Stimulated activated CD4-positive, alpha-beta T cell treated with anti-CD3 and anti-CD28 coated beads, TNF-alpha, amount 100 ng/mL, for 4 hours (primary cell): Measurements from ENCODE around the gene RINL.

Experiments
- DNase-seq, 3 experiments: peaks; one replicate each; pipeline ENCODE4 v3.0.0-alpha.2; 2020; ENCODE audit warnings: low read depth in 3 of 3

The RINL gene

DNA sequence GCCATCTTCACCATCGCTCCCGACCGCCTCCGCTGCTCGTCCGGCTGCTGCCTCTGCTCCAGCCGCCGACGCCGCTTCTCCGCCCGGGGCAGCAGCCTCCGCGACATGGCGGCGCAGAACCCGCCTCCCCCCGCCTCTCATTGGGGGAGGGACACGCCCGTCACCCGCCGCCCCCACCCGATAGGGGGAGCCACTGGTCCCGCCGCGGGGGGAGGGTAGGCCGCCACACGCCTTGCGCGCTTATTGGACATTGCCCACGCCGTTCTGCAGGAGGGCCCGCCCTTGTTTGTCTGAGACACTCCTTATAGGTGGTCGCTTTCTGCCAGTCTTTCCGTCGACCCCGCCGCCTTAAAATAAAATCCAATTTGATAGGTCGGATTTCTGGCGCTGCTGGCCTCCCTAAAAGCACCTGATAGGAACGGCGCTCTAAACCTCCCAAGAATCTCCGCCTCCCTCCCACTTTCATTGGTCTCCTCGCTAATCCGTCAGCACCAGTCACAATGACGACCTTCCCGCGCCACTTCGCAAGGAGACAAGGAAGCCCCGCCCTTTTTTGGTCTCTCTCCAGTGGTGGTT, 28.1 kb downstream of the RINL start, which contains the start of gene HNRNPL:
TSS of gene HNRNPL (minus strand) at position 127 of the 576 bp plus-strand sequence. CDS start at position 107, 20 bp downstream.
- peak; percentile 98 to 99 (median 99) for DNase-seq

DNA sequence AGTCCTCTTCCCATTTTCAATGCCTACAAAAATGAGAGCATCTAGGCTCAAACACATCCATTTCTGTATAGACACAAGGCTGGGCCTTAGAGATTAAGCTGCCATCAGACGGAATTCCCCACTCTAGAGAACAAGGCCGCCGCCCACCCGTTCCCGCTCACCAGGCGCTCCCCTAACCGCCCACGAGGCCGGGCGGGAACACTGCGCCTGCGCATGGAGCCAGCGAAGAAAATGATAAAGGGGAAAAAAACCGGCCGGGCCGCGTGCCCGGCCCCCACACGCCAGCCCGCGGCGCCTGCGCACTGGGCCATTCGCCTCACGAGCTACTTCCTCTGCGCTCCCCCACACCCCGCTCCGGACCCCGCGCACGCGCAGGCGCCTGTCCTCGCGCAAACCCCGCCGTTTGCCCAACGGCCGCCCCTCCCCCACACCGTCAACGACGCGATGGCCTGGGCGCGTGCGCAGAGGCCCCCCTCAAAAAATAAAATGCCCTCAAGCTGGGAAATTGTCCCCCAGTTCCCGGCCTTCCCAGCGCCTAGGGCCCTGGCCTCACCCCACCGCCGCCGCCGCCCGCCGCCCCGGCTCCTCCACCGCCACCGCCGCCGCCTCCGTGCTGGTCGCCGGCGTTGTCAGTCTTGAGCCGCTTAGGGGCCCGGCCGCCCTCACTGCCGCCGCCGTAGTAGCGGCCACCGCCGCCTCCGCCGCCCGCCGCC, 28.8 kb downstream of the RINL start:
- DNase-seq: peak; percentile 98 to 99 (median 98)

DNA sequence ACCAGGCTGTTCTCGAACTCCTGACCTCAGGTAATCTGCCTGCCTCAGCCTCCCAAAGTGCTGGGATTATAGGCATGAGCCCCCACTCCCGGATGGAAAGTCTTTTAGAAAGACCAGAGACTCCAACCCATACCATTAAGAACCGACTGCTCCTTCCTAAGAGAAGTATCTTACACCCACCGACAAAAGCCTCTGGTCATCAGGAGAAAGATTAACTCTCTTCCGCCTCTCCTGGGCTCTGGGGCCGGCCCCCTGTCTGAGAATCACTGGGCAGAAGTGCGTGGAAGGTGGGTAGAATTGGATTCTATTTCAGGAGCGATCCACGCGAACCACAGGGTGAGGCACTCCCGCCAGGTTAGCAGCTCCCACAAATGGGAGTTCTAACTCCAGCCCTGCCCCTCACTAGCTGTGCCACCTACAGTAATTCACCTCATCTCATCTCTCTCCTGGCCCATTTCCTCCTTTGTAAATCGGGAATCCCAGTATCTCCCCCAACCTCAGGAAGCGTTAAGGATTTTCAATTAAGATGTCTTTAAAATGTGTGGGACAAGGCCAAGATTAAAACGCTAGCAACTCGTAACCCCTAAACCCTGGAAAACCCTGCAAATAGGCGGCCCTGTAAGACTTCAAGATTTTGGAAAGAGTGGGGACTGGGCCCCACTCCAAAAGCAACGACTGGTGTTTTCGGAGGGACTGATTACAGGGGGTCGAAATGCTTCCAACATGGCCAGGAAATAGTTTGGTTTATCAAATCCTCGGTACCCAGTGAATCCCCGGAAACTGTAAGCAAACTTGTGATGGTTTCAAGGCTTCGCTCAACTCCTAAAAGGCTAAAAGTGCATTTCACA, 29.6 kb downstream of the RINL start:
- DNase-seq: no peak

DNA sequence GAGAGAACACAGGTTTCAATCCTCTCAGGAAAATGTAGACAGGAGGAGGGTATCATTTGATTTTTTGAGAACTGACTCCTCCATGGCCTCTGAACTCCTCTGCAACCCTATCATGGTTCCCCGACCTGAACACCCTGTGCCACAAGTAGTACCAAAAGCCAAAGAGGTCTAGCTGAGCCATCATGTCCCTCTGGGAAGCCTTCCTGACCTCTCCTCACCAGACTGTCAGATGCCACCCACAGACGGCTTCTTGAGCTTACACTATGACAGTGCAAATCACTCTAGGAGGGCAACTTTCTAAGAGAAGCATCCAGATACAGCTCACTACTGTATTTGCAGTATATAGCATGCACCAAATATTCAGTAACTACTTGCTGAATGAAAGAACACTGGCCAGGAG, 32.0 kb downstream of the RINL start:
- no peak for DNase-seq

DNA sequence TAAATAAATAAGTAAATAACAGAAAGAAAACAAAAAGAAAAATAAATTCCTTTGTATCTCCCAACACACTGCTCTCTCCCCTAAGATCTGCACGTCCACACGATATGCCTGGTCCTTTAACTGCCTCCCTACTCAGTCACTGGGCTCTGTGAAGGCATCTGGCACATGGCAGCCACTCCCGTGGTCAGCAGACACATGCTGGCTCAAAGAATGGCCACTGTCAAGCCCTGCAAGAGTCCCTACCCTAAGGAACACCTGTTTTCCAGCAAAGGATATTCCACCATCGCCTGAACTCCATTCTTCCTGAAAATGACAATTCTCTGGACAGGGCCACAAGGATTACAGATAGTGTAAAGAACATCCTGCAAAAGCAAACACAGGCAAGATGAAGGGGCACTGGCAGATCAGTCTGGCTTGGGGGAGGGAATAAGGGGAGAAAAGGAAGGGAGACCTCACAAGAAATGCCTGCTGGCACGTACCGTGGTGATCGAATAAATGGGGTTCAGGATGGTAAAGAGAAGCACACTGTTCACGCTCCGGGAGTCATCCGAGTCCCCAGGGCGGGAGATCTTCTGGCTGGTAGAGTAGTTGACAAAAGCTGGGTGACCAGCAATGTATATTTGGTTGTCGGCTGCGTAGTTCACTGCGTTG, 32.6 kb downstream of the RINL start:
- no peak for DNase-seq

DNA sequence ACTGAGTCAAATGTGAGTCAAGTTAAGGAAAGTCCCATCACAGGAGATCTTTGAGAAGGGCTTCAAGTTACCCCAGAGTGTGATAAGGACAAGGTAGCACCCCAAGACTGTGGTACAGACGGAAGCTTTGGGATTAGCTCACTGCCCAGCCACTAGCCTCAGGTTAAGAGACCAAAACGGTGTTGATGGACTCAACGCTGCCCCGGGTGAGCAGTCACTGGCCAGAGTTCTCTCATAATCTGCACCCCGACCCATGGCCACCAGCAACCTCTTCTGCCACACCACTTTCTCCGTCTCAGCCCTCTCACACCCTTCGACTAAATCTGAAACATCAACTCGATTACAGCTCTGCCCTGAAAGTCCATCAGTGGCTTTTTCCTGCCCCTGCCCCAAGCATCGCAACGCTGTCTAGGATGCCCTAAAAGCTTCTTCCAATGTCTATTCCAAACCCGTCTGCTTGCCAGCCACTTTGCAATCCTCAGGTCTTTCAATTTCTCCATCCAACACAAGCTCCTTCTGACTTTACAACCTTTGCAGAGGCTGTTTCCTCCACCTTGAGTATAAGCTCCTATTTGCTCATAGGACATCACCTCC, 33.9 kb downstream of the RINL start:
- DNase-seq: no peak

DNA sequence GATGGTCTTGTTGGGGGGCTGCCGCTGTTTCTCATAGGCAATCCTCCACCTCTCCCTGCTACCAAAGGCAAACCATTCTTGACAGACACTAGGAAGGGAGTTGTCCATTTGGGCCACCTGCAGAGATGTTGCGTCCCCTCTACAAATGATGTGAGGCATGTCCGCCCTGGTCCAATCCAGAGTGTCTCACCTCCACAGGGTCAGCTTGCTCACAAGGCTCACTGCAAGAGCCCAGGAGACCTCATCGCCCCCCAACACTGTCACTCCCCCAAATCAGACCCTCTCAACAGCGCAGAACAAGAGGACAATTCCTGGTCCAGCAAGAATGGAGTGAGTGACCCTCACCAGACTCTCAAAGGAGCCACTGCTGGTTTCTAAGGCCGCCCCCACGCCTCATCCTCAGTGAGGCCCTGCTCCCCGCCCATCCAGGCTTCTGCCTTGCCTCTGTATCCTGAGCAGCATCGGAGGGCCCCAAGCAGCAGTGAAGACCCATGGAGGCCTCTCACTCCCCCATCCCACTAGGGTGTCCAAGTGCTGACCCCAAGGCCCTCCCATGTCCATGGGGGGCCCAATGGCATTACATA, 34.8 kb downstream of the RINL start:
- DNase-seq: no peak

DNA sequence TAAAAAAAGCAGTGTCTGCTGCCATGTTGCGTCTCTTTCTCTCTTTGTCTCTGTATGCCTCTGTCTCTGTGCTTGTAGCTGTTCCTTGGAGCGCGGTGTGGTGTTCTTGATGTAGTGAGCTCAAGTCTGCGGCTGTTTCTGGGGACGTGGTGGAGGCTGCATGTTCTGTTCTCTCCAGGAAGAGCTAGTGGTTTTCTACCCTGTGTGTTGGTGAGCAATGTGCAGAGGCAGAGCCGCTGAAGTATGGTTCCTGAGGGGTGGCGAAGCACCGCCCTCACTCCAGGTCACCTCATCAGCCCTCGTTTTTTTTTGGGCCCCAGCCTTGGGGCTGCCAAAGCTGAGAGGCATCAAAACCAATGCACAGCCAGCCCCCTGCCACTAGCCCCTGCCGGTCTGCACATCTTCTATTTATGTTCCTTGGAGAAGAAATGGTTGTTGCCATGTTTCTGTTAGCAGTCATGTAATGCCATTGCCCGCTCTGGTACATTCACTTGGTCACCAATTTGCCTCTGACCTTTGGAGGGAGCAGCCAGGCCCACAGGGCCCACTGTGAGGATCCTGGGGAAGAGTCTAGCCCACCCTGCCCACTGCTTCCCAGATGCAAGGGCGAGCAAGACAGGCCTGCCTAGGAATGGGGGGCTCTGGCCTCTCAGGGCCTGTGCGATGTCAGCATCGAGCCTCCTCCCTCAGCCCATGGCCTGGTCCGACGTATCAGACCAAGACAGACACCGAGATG, 35.5 kb downstream of the RINL start:
- peak in 2 of 3 experiments; percentile 24 to 41 for DNase-seq

DNA sequence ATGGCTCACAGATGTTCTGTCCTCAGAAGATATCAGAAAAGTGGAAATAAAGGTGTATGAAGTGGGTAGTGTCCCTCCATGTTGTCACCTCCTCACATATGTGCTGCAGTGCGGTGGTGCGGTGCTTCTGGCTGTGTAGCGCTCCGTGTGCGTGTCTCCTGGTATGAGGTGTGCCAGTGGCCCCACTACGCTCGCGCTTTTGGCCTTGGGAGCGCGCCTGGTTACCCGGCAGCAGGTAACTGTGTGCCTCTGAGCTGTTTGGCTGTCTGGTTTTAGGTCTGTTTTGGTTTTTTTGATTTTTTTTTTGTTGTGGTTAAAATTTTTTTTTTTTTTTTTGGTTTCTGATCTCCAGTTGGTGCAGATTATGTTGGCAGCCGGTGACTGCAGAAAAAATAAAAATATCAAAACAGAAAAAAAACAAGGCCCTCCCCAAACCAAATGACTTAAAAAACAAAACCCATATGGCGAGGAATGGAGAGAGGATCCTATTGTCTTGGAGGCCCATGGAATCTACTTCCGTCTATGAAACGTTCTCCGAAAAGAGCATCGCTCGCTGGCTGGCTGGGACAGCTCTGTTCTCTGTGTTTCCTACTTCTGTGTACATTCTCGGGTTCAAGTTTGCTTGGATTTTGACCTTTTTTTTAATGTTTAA, 36.2 kb downstream of the RINL start:
- no peak for DNase-seq

DNA sequence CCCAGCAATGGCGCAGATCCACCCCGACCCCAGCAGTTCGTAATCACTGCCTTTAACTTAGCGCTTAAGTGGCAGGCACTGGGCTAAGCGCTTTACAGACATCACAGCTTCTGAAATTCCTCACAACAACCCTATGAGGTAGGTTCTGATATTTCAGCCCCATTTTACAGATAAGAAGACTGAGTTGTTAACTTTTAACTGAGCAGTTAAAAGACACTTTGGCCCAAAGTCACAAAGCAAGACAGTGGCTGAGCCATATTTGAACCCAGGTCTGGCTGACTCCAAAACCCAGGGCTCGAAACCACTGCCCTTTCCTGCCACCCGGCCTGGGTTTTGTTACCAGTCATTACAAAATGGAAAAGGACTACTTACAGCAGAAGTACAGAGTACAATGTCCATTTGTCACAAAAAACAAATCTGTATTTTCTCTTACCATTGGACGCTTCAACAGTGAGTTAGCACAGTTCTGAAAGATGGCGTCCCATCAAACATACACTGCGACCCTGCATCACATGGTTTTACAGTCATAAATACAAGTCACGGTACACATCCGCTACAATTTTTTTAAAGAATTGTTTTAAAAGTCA, 36.8 kb downstream of the RINL start:
- DNase-seq: no peak

DNA sequence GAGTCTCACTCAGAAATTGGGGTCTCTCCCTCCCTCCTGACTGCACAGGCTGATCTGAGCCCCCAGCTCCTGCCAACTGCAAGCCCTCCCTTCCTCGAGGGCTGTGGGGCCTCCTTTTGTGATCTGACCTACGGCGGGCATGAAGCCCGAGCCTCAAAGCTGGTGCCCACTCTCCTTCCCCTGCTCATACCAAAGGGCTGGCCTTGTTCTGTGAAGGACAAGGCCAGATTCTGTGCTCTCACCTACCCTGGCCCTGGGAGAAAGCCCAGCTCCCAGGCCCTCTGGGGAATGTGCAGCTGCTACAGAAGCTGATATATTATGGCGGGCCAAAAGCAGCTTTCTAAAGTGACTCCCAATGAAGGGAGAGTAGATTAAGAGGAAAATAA, 37.5 kb downstream of the RINL start:
- DNase-seq: no peak

DNA sequence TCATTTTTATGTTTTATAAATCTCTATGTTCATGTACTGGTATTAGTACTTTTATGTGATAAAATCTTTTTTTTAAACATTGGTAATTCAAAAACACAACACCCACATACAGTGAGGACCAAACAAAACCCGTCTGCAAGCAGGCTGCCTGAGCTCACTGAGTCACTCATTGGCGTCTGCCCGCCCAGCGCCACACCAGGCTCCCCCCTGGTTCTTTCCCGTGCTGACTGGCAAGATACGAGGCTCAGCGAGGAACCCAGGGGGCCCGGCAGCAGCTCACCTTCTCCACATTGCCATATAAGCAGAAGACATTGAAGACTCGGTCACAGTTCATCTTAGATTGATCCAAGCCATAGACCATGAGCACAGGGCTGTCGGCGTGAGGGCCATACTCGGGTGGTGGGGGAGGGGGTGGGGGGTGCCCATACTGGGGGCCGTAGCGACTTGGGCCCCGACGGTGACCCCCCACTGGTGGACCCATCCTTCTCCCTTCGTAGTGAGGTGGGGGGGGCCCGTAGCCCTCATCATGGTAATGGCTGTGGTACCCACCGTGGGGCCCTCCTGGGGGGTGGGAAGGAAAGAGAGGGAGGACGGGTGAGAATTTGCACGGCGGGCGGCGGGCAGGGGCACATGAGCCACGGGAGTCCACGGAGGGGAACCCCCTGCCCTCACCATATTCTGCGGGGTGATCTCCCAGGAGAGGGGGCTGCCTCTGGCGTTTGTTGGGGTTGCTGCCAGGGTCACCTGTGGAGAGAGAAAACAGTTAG, 38.1 kb downstream of the RINL start:
- no peak for DNase-seq

DNA sequence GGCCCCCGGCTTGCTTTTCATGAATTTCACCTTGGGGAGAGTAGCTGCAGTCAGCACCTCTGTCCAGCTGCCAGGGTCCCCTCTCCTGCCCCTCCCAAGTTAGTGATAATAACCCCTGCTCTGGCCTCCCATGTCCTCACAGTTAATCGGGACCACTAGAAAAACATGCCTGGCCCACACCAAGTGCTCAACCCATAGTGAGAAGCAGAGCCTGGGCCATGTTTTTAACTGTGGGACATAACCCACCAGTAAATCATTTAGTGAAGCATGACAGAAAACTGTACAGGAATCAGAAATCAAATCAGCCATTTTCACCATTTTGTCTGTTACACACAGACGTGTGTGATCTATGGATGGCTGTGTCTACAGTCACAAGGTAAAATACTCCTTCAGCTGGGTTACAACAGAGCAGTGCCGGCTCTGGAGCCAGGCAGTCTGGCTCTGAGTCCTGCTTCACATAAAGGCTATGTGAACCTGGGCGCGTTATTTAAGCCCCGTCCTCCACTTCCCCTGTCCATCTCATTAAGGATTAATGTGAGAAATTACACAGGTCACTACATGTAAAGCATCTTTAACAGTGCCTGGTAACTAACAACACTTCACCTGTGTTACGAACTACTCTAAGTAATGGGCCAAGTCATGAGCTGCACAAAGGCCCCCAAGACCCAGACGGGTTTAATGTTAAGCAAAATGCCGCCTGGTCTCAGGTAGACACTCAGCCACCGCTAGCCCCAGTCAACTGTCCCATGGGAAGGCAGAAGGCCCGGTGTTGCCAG, 38.9 kb downstream of the RINL start:
- DNase-seq: no peak

DNA sequence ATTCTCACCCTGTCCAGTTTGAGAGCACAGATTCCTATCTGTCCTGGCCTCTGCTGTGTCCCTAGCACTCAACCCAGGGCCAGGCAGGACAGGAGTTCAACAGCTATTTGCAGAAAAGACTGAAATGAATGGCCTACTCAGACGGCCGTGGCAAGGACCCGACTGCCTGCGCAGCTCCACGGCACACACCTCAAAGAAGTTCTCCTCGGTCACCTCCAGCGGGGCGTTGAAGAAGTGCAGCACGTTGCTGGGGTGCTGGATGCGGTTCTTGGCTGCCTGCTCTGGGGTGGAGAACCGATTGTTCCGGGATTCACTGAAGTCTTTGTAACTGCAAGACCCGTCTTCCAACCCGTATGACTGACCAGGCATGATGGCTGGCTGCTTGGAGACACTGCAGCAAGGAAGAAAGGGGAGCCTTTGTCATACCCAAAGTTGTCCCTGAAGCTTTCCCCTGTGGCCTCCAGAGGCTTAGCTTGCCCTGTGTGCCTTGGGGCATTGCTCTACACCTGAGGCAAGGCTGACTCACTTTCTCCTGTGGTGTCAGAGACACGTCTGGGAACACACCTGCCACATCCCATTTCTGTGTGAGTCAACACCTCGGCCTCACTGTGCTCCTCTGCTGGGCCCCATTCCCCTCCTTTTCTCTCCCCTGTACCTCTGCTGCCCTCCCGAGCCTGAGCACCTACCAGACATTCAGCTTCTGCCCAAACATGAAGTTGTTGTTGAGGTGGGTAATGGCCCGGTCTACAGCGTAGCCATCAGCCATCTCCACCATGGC, 39.7 kb downstream of the RINL start:
- DNase-seq: peak in 2 of 3 experiments; percentile 44 to 53

DNA sequence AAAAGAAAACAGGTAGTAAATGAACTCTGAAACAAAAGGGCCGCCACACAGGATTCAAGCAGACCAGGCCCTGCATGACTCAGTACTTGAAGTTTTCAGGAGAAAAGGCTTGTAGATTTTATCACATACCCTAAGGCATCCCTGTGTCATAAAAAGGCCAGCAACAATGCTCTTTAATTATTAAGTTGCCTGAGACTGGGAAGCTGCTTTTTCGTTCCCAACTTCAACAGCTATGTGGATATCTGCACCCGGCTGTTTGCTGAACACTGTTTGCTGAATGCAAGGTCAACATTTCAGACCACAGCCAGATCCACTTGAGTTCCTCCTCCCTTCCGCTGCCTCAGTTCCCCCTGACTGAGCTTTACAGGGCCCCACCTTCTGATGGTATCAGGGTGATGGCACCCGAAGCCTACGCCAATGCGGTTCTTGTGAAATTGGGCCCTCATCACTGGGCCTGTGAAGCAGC, 40.4 kb downstream of the RINL start:
- no peak for DNase-seq

DNA sequence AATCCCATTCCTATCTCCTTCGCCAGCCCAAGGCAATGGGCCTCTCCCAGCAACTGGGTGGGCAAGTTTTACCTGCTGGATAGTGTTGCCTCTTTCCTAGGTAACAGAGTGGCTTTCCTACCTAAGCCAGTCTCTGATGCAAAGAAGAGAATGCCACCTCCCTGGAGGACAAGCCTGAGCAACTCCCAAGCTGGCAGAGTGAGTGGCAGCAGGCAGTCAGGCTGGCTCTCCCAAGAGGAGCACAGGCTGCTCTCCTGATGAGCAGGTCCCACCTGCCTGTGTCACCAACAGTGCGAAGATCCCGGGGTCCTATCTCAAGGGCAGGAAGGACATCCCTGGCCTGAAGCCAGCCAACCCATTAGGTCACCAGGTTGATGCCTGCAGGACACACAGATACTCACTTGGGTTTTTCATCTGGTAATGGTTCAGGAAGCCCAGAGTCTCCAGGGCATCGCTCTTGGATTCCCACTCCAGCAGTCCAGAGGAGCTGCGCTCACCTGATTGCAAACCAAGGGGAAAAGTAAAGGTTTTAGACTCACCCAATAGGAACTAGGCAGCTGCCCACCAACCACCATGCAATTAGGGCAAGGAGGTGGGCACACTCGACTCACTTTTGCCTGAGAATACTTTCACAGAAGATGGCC, 41.0 kb downstream of the RINL start:
- no peak for DNase-seq
